ENCODE measurements around the gene NKIRAS2.

Gene NKIRAS2

GRCh38 chr17:42026857-42027589 lies 7.1 kb downstream of the NKIRAS2 start:
- DNase-seq (ENCODE audit: low read depth in 2 of 2) = no peak

GRCh38 chr17:42027590-42027889 lies 7.7 kb downstream of the NKIRAS2 start:
- no peak for DNase-seq (ENCODE audit: low read depth in 2 of 2)

GRCh38 chr17:42027961-42028790 lies 8.3 kb downstream of the NKIRAS2 start:
- no peak for DNase-seq (ENCODE audit: low read depth in 2 of 2)

GRCh38 chr17:42028791-42029127 lies 8.9 kb downstream of the NKIRAS2 start:
- no peak for DNase-seq (ENCODE audit: low read depth in 2 of 2)

GRCh38 chr17:42031584-42031983 lies 11.7 kb downstream of the NKIRAS2 start:
- DNase-seq (ENCODE audit: low read depth in 2 of 2) = no peak

- DNase-seq (ENCODE audit: low read depth in 2 of 2) = no peak
Measured at GRCh38 chr17:42034059-42034458, 14.2 kb downstream of the NKIRAS2 start.

- DNase-seq (ENCODE audit: low read depth in 2 of 2) = no peak
Measured at GRCh38 chr17:42038221-42038973, 18.5 kb downstream of the NKIRAS2 start.

GRCh38 chr17:42039794-42040763 lies 20.2 kb downstream of the NKIRAS2 start:
- DNase-seq (ENCODE audit: low read depth in 2 of 2) = no peak

GRCh38 chr17:42040818-42041217 lies 20.9 kb downstream of the NKIRAS2 start:
- no peak for DNase-seq (ENCODE audit: low read depth in 2 of 2)

GRCh38 chr17:42041619-42042018 lies 21.7 kb downstream of the NKIRAS2 start:
- no peak for DNase-seq (ENCODE audit: low read depth in 2 of 2)

- no peak for DNase-seq (ENCODE audit: low read depth in 2 of 2)
Measured at GRCh38 chr17:42042598-42043319, 22.9 kb downstream of the NKIRAS2 start.

- DNase-seq (ENCODE audit: low read depth in 2 of 2) = no peak
Measured at GRCh38 chr17:42045719-42046118, 25.8 kb downstream of the NKIRAS2 start.

GRCh38 chr17:42047343-42047742 lies 27.5 kb downstream of the NKIRAS2 start:
- no peak for DNase-seq (ENCODE audit: low read depth in 2 of 2)

GRCh38 chr17:42049834-42050392 lies 30.0 kb downstream of the NKIRAS2 start:
- no peak for DNase-seq (ENCODE audit: low read depth in 2 of 2)

GRCh38 chr17:42050393-42051012 lies 30.6 kb downstream of the NKIRAS2 start, which contains the start of gene C17orf113:
C17orf113 (minus strand) TSS chr17:42050601; CDS start chr17:42043376, 7,225 bp downstream.
- DNase-seq (ENCODE audit: low read depth in 2 of 2) = peak in 1 of 2 donors; percentile 28

- no peak for DNase-seq (ENCODE audit: low read depth in 2 of 2)
Measured at GRCh38 chr17:42051013-42051400, 31.1 kb downstream of the NKIRAS2 start.

GRCh38 chr17:42051645-42052044 lies 31.8 kb downstream of the NKIRAS2 start:
- no peak for DNase-seq (ENCODE audit: low read depth in 2 of 2)

GRCh38 chr17:42052346-42052877 lies 32.5 kb downstream of the NKIRAS2 start:
- no peak for DNase-seq (ENCODE audit: low read depth in 2 of 2)

- DNase-seq (ENCODE audit: low read depth in 2 of 2) = no peak
Measured at GRCh38 chr17:42053731-42054500, 34.0 kb downstream of the NKIRAS2 start.

Data from stimulated activated CD4-positive, alpha-beta T cell treated with anti-CD3 and anti-CD28 coated beads, Interleukin-1b, Interleukin-23, amount 100 ng/mL, for 4 hours (primary cell).